Activated effector memory CD4-positive, alpha-beta T cell treated with Interleukin-2 at 50 U/mL for 16 hours (primary cell): ENCODE data around the gene DNM1L.

Experiments used
- DNase-seq: peaks from one replicate; pipeline ENCODE4 v3.0.0-alpha.2; 2020

Gene DNM1L

GRCh38 chr12:32679091-32679919 is at the start of gene DNM1L:
TSS of gene DNM1L (plus strand) at chr12:32679301. CDS start at chr12:32679364, 63 bp downstream.
- peak; percentile 87 for DNase-seq

- no peak for DNase-seq
These were observed 37.7 kb upstream of the DNM1L start for GRCh38 chr12:32641287-32641901.

GRCh38 chr12:32644431-32644830 is 34.7 kb upstream of the DNM1L start:
- no peak for DNase-seq

GRCh38 chr12:32647275-32647674 is 31.8 kb upstream of the DNM1L start:
- no peak for DNase-seq

GRCh38 chr12:32650508-32650907 is 28.6 kb upstream of the DNM1L start:
- no peak for DNase-seq

- no peak for DNase-seq
These were observed 27.7 kb upstream of the DNM1L start for GRCh38 chr12:32651151-32651955.

- no peak for DNase-seq
These were observed 27.2 kb upstream of the DNM1L start for GRCh38 chr12:32651956-32652210.

- no peak for DNase-seq
These were observed 19.1 kb upstream of the DNM1L start for GRCh38 chr12:32659908-32660440.

- DNase-seq: no peak
These were observed 17.4 kb upstream of the DNM1L start for GRCh38 chr12:32661706-32662105.

- no peak for DNase-seq
These were observed 16.4 kb upstream of the DNM1L start for GRCh38 chr12:32662665-32663064.

- no peak for DNase-seq
These were observed 13.1 kb upstream of the DNM1L start for GRCh38 chr12:32666018-32666417.

- DNase-seq: no peak
These were observed 9.5 kb upstream of the DNM1L start for GRCh38 chr12:32669584-32669983.

GRCh38 chr12:32671930-32672780 is 6.9 kb upstream of the DNM1L start:
- no peak for DNase-seq

GRCh38 chr12:32679920-32680237 is 778 bp downstream of the DNM1L start:
- no peak for DNase-seq

GRCh38 chr12:32680787-32681186 is 1.7 kb downstream of the DNM1L start:
- DNase-seq: no peak

GRCh38 chr12:32681272-32681671 is 2.2 kb downstream of the DNM1L start:
- no peak for DNase-seq

GRCh38 chr12:32686340-32686739 is 7.2 kb downstream of the DNM1L start:
- DNase-seq: no peak

GRCh38 chr12:32688786-32689185 is 9.7 kb downstream of the DNM1L start:
- DNase-seq: no peak

- DNase-seq: no peak
These were observed 11.8 kb downstream of the DNM1L start for GRCh38 chr12:32690927-32691326.

GRCh38 chr12:32692358-32692757 is 13.3 kb downstream of the DNM1L start:
- no peak for DNase-seq

- no peak for DNase-seq
These were observed 13.9 kb downstream of the DNM1L start for GRCh38 chr12:32693036-32693435.

- no peak for DNase-seq
These were observed 16.7 kb downstream of the DNM1L start for GRCh38 chr12:32695787-32696186.

- DNase-seq: no peak
These were observed 18.3 kb downstream of the DNM1L start for GRCh38 chr12:32697445-32697844.
